Gastrocnemius medialis (tissue), 4 donors: Measurements from ENCODE around the gene STK38L. TPM values are rescaled to one million over a fixed set of nuclear protein-coding genes. Genes with fewer than 3 reads are reported as not detected.

ENCODE experiments used
- ATAC-seq, 2 donors: fragments of 150-250 bp; one replicate each; pipeline ENCODE4 v1.9.1; 2016
- DNase-seq, 2 donors: peaks; one replicate each; pipeline ENCODE4 v3.0.0-alpha.2; 2019
- H3K27ac ChIP-seq, 4 donors: fragments of 200-600 bp; sonication (generic); 1 replicate in 1 of 4; 2 replicates in 3 of 4; pipeline ENCODE4 v1.5.1; 2016 to 2018; ENCODE audit warnings: mild to moderate bottlenecking in 2 of 4, moderate library complexity in 1 of 4
- H3K27me3 ChIP-seq, 3 donors: fragments of 200-600 bp; sonication (generic) in 2 of 3; 1 replicate in 1 of 3; 2 replicates in 2 of 3; pipeline versions ENCODE4 v1.5.1 to v1.6.0; 2016 to 2019; ENCODE audit warnings: mild to moderate bottlenecking in 1 of 3, moderate library complexity in 1 of 3
- H3K36me3 ChIP-seq, 2 donors: fragments of 200-600 bp; sonication (generic) in 1 of 2; one replicate each; pipeline ENCODE4 v1.5.1; 2017 to 2018
- H3K4me1 ChIP-seq, 2 donors: fragments of 200-600 bp; sonication (generic) in 1 of 2; one replicate each; pipeline ENCODE4 v1.5.1; 2016 to 2017; ENCODE audit warnings: mild to moderate bottlenecking in 2 of 2
- H3K4me3 ChIP-seq, 4 donors: fragments of 200-600 bp; sonication (generic) in 3 of 4; 1 replicate in 1 of 4; 2 replicates in 3 of 4; pipeline ENCODE4 v1.5.1; 2016 to 2019; ENCODE audit warnings: mild to moderate bottlenecking in 2 of 4
- H3K9me3 ChIP-seq, 3 donors: fragments of 200-600 bp; sonication (generic) in 2 of 3; 1 replicate in 1 of 3; 2 replicates in 2 of 3; pipeline ENCODE4 v1.5.1; 2016 to 2019
- POLR2A ChIP-seq, 2 donors: fragments of 450-650 bp; IDR thresholded peaks; one replicate each; pipeline ENCODE4 v1.6.1; 2017; ENCODE audit warnings: antibody characterized with exemption in 2 of 2, mild to moderate bottlenecking in 2 of 2, moderate library complexity in 2 of 2
- in situ Hi-C, 4 donors: fragments of 200-750 bp; cut with MboI; loops; one replicate each; pipeline versions ENCODE4 v1.15.0 to v1.8.0; 2017; ENCODE audit warnings: low sequenced_read_pairs in 4 of 4
- intact Hi-C: fragments of 100-400 bp; cut with DNase I; formaldehyde crosslinking; loops from one replicate; pipeline ENCODE4 v1.15.1; 2023; ENCODE audit warnings: low total_unique reads
- total RNA-seq, 4 donors: library from RNA; depleted of rRNA; stranded (reverse); fragments of >200 nt; gene quantifications; one replicate each; pipeline versions ENCODE4 v1.1.0 to v1.2.3, GENCODE V29; 2016
- TF ChIP-seq, protein P1 (sequence below), 5 experiments: fragments of 450-650 bp in 3 of 5; fragments of 200-600 bp in 2 of 5; sonication (generic) in 2 of 5; IDR thresholded peaks in 4 of 5; conservative IDR thresholded peaks in 1 of 5; 1 replicate in 4 of 5; 2 replicates in 1 of 5; pipeline ENCODE4 v1.5.1; 2016 to 2019; ENCODE audit warnings: antibody characterized with exemption in 5 of 5, mild to moderate bottlenecking in 3 of 5, moderate library complexity in 3 of 5

Gene STK38L
- total RNA-seq, 4 donors from 2014 or later = 12.9 to 20.0 (median 13.5) TPM

DNA sequence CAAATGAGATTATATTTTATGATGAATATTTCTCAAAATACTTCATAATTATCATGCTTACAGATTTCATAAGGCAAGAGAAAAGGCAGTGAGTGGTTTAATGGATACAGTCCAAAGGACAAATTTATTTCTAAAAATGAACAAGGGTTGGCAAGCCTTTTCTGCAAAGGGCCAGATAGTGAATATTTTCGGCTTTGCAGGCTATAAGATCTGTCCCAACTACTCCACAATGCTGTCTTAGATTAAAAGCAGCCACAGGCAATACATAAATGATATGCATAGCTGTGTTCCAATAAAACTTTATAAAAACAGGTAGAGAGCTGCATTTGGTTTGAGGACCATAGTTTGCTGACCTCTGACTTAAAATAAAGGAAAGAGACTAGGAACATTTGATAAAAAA is 42.9 kb upstream of the STK38L start:
- Histone ChIP-seq H3K4me3 (no peak overlapping the region), H3K27ac (no peak overlapping the region), H3K9me3 (no peaks in the 10 kb centered on the region), H3K36me3 (no peaks in the 10 kb centered on the region), H3K27me3 (no peaks in the 10 kb centered on the region), H3K4me1 (no peaks in the 10 kb centered on the region)
- in situ Hi-C loops = no loop called here
- ATAC-seq = no peak
- DNase-seq = no peak
- intact Hi-C loops = no loop called here
- TF ChIP-seq, protein P1, sequence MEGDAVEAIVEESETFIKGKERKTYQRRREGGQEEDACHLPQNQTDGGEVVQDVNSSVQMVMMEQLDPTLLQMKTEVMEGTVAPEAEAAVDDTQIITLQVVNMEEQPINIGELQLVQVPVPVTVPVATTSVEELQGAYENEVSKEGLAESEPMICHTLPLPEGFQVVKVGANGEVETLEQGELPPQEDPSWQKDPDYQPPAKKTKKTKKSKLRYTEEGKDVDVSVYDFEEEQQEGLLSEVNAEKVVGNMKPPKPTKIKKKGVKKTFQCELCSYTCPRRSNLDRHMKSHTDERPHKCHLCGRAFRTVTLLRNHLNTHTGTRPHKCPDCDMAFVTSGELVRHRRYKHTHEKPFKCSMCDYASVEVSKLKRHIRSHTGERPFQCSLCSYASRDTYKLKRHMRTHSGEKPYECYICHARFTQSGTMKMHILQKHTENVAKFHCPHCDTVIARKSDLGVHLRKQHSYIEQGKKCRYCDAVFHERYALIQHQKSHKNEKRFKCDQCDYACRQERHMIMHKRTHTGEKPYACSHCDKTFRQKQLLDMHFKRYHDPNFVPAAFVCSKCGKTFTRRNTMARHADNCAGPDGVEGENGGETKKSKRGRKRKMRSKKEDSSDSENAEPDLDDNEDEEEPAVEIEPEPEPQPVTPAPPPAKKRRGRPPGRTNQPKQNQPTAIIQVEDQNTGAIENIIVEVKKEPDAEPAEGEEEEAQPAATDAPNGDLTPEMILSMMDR (IDR thresholded peaks at IDR 0.05 in 4 of 5, conservative IDR thresholded peaks at IDR 0.05 in 1 of 5) = no peak
- TF ChIP-seq POLR2A (IDR thresholded peaks at IDR 0.05) = no peak

DNA sequence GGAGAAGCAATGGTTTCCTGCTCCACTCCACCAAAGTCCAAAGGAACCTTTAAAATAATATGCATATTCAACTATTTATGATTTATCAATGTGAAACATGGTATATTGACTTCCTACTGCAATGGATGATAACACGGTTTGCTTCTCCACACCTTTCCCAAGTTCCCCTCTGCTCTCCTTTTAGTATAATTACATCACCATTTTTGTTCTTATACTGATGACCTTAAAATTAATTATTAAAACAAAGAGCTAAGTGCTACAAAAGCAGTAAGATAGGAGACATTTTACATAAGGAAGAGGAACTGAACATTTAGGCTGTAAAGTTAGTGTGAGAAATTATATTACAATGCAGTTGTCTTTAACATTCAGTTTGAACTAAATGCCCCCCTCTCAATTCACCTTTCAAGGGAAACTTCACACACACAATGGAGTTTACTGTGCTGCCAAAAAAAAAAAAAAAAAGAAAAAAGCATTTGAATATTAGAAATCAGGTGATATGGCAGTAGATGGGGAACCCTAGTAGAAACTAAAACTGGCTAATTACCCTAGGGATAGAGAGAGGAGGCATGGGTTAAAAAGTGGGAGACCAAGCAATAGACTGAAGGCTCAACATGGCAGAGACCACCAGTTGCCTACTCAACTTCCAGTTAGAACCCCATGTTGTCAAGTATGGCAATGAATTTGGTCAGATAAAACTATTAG is 37.1 kb upstream of the STK38L start:
- H3K4me3 ChIP-seq = no peak overlapping the region
- ATAC-seq = no peak
- H3K9me3 ChIP-seq = no peaks in the 10 kb centered on the region
- H3K27me3 ChIP-seq = no peaks in the 10 kb centered on the region
- H3K27ac ChIP-seq = no peak overlapping the region
- intact Hi-C loops (no loop called here), in situ Hi-C loops (no loop called here)
- H3K4me1 ChIP-seq = no peaks in the 10 kb centered on the region
- TF ChIP-seq POLR2A (IDR thresholded peaks at IDR 0.05) = no peak
- TF ChIP-seq, protein P1 (IDR thresholded peaks at IDR 0.05 in 4 of 5, conservative IDR thresholded peaks at IDR 0.05 in 1 of 5) = no peak
- no peaks in the 10 kb centered on the region for H3K36me3 ChIP-seq
- DNase-seq = no peak

DNA sequence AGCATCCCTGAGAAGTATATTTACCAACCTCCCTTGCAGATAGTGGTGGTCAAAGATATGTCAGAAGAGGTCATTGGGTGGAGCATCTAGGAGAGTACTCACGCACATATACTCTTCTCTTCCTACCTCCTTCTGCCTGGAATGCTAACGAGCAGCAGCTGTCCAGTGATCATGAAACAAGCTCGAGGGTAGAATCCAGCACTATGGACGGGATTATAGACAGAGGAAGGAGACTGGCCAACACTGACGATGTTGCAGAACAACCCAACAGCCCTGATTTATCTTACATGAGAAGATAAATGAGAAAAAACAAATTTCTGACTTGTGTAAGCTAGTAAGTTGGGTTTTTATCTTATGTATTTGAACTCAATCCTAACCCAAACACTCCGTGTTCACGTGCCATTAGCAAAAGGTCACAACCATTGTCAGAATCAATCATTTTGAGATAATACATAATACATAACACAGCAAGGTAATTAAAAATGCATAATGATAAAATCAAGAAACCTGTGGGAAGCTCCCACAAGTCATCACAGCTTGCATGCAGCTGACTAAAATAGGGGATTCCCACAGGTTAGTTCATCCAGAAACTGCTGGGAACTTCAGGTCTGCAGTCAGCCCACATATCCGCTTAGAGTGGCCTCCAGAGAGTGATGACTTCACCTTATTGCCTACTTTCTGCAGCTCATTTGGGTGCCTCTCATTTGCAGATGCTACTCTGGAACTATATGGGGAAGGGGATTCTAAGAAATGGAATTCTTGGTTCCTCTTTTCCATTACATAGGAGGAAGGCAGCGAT is 36.3 kb upstream of the STK38L start:
- H3K9me3 ChIP-seq = no peaks in the 10 kb centered on the region
- DNase-seq (no peak), ATAC-seq (no peak)
- TF ChIP-seq, protein P1 (IDR thresholded peaks at IDR 0.05 in 4 of 5, conservative IDR thresholded peaks at IDR 0.05 in 1 of 5) = no peak
- no peak for TF ChIP-seq POLR2A (IDR thresholded peaks at IDR 0.05)
- no peaks in the 10 kb centered on the region for H3K36me3 ChIP-seq
- intact Hi-C loops = no loop called here
- H3K27me3 ChIP-seq = no peaks in the 10 kb centered on the region
- H3K4me1 ChIP-seq = no peaks in the 10 kb centered on the region
- H3K27ac ChIP-seq = no peak overlapping the region
- in situ Hi-C loops = no loop called here
- no peak overlapping the region for H3K4me3 ChIP-seq

DNA sequence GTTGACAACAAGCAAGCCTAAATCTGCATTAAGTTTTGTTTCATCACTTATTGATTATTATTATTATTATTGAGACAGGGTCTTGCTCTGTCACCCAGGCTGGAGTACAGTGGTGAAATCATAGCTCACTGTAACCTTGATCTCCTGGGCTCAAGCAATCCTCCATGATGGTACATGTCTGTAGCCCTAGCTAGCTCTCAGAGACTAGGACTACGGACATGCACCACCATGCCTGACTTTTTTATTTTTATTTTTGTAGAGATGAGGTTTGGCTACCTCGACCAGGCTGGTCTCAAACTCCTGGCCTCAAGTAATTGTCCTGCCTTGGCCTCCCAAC is 35.7 kb upstream of the STK38L start:
- no peak for DNase-seq
- H3K4me3 ChIP-seq = no peak overlapping the region
- no peaks in the 10 kb centered on the region for H3K4me1 ChIP-seq
- H3K27me3 ChIP-seq = no peaks in the 10 kb centered on the region
- ATAC-seq = no peak
- no peaks in the 10 kb centered on the region for H3K36me3 ChIP-seq
- no peak overlapping the region for H3K27ac ChIP-seq
- in situ Hi-C loops = no loop called here
- no peak for TF ChIP-seq POLR2A (IDR thresholded peaks at IDR 0.05)
- TF ChIP-seq, protein P1 (IDR thresholded peaks at IDR 0.05 in 4 of 5, conservative IDR thresholded peaks at IDR 0.05 in 1 of 5) = no peak
- intact Hi-C loops = no loop called here
- H3K9me3 ChIP-seq = no peaks in the 10 kb centered on the region
